ENCODE data around the gene XCR1.

GRCh38 chr3:46061887-46062286 lies 34.6 kb upstream of the XCR1 start:
- TF ChIP-seq CEBPB (IDR thresholded peaks at IDR 0.05), result no peak
- TF ChIP-seq TEAD4 (IDR thresholded peaks at IDR 0.05), result no peak
- no peak for TF ChIP-seq EP300 (IDR thresholded peaks at IDR 0.05; ENCODE audit: borderline replicate concordance)
- TF ChIP-seq REST (IDR thresholded peaks at IDR 0.05; ENCODE audit: low read depth), result no peak
- TF ChIP-seq TAF1 (IDR thresholded peaks at IDR 0.05; ENCODE audit: low read depth), result no peak
- no peak for TF ChIP-seq MAX (IDR thresholded peaks at IDR 0.05)
- no peak for TF ChIP-seq ZBTB7A (IDR thresholded peaks at IDR 0.05; ENCODE audit: low read depth)
- no peak for TF ChIP-seq RAD21 (IDR thresholded peaks at IDR 0.05; ENCODE audit: low read depth)
- no peak for TF ChIP-seq TCF12 (IDR thresholded peaks at IDR 0.05; ENCODE audit: low read depth)
